ENCODE results near the gene AXIN1.
"Not testable (repeated sequence)": the region's sequence is repeated elsewhere in the genome, so short reads cannot be mapped to it uniquely, and the experiment has no call there.

AXIN1 gene

GRCh38 chr16:337975-338575 is 14.4 kb downstream of the AXIN1 start:
- TF ChIP-seq CTCF (IDR thresholded peaks at IDR 0.05; ENCODE audit: low read depth, low read length), result no peak
- no peak overlapping the region for H3K4me3 ChIP-seq (ENCODE audit: low read depth, low read length)

GRCh38 chr16:337437-337836 is 15.1 kb downstream of the AXIN1 start:
- no peak overlapping the region for H3K4me3 ChIP-seq (ENCODE audit: low read depth, low read length)
- TF ChIP-seq CTCF (IDR thresholded peaks at IDR 0.05; ENCODE audit: low read depth, low read length), result no peak

GRCh38 chr16:336269-336668 is 16.3 kb downstream of the AXIN1 start:
- no peak overlapping the region for H3K4me3 ChIP-seq (ENCODE audit: low read depth, low read length)
- TF ChIP-seq CTCF (IDR thresholded peaks at IDR 0.05; ENCODE audit: low read depth, low read length), result no peak

- H3K4me3 ChIP-seq (ENCODE audit: low read depth, low read length), result not testable (repeated sequence)
These were observed 17.5 kb downstream of the AXIN1 start for GRCh38 chr16:334861-335632.

- H3K4me3 ChIP-seq (ENCODE audit: low read depth, low read length), result not testable (repeated sequence)
These were observed 18.2 kb downstream of the AXIN1 start for GRCh38 chr16:334164-334832.

- TF ChIP-seq CTCF (IDR thresholded peaks at IDR 0.05; ENCODE audit: low read depth, low read length), result no peak
- H3K4me3 ChIP-seq (ENCODE audit: low read depth, low read length), result no peak overlapping the region
These were observed 19.0 kb downstream of the AXIN1 start for GRCh38 chr16:333406-334094.

GRCh38 chr16:331181-331814 is 21.2 kb downstream of the AXIN1 start:
- H3K4me3 ChIP-seq (ENCODE audit: low read depth, low read length), result not testable (repeated sequence)

GRCh38 chr16:330741-331140 is 21.8 kb downstream of the AXIN1 start:
- no peak for TF ChIP-seq CTCF (IDR thresholded peaks at IDR 0.05; ENCODE audit: low read depth, low read length)

More at GRCh38 chr16:330741-331140, 21.8 kb downstream of the AXIN1 start:
- H3K4me3 ChIP-seq (ENCODE audit: low read depth, low read length), result no peak overlapping the region
